Activated B cell treated with CpG ODN at 0.5 μM for 24 hours (primary cell): ENCODE data around the gene PDGFRB. TPM values are rescaled to one million over a fixed set of nuclear protein-coding genes. Genes with fewer than 3 reads are reported as not detected.

Source experiments
- ATAC-seq: fragments of 200-7000 bp; cut with Tn5 transposase; one replicate; pipeline ENCODE4 v1.10.0; 2021; ENCODE audit warnings: low read depth, mild to moderate bottlenecking, moderate library complexity
- CTCF ChIA-PET: fragments of 350-600 bp; sonication (Branson Sonifier 250); formaldehyde crosslinking; loops from one replicate; lab custom pipeline; 2021; ENCODE audit warnings: antibody characterized with exemption; lab: Charles Lee
- POLR2A ChIA-PET: fragments of 350-600 bp; sonication (Branson Sonifier 250); formaldehyde crosslinking; loops from one replicate; lab custom pipeline; 2021; ENCODE audit warnings: antibody characterized with exemption; lab: Charles Lee
- DNase-seq: peaks from one replicate; pipeline ENCODE4 v3.0.0; 2022
- H3K27ac Mint-ChIP-seq: one replicate; pipeline ENCODE4 v1.8.0; 2020; ENCODE audit warnings: mixed read lengths
- H3K27me3 Mint-ChIP-seq: one replicate; pipeline ENCODE4 v1.8.0; 2021; ENCODE audit warnings: mixed read lengths
- H3K36me3 Mint-ChIP-seq: one replicate; pipeline ENCODE4 v1.8.0; 2021; ENCODE audit warnings: low read depth, mixed read lengths
- H3K4me1 Mint-ChIP-seq: one replicate; pipeline ENCODE4 v1.8.0; 2021; ENCODE audit warnings: mixed read lengths
- H3K4me3 Mint-ChIP-seq: one replicate; pipeline ENCODE4 v1.8.0; 2020; ENCODE audit warnings: mild to moderate bottlenecking, mixed read lengths
- H3K9me3 Mint-ChIP-seq: one replicate; pipeline ENCODE4 v1.8.0; 2020; ENCODE audit warnings: mixed read lengths
- intact Hi-C: fragments of 100-400 bp; cut with micrococcal nuclease; formaldehyde crosslinking; loops from one replicate; pipeline ENCODE4 v1.15.1; 2024
- total RNA-seq: library from RNA; stranded (reverse); gene quantifications from 2 replicates; pipeline ENCODE4 v1.2.3, GENCODE V29; 2022
- TF ChIP-seq, protein P1 (sequence below): fragments of 200-600 bp; IDR thresholded peaks from one replicate; pipeline ENCODE4 v1.8.0; 2022; ENCODE audit warnings: antibody characterized with exemption, mild to moderate bottlenecking

Gene PDGFRB
- total RNA-seq, 1 donor from 2014 or later = 1.8 TPM

GRCh38 chr5:150064681-150065220 lies 90.9 kb downstream of the PDGFRB start:
- Mint-ChIP-seq H3K27me3 (peaks cover 4% of the 10 kb centered on the region), H3K27ac (no peak overlapping the region), H3K36me3 (no peaks in the 10 kb centered on the region), H3K4me3 (no peak overlapping the region), H3K4me1 (peaks cover 17% of the 10 kb centered on the region), H3K9me3 (no peaks in the 10 kb centered on the region)
- CTCF ChIA-PET = no interaction called here
- intact Hi-C loops = no loop called here
- POLR2A ChIA-PET = no interaction called here
- TF ChIP-seq, protein P1, sequence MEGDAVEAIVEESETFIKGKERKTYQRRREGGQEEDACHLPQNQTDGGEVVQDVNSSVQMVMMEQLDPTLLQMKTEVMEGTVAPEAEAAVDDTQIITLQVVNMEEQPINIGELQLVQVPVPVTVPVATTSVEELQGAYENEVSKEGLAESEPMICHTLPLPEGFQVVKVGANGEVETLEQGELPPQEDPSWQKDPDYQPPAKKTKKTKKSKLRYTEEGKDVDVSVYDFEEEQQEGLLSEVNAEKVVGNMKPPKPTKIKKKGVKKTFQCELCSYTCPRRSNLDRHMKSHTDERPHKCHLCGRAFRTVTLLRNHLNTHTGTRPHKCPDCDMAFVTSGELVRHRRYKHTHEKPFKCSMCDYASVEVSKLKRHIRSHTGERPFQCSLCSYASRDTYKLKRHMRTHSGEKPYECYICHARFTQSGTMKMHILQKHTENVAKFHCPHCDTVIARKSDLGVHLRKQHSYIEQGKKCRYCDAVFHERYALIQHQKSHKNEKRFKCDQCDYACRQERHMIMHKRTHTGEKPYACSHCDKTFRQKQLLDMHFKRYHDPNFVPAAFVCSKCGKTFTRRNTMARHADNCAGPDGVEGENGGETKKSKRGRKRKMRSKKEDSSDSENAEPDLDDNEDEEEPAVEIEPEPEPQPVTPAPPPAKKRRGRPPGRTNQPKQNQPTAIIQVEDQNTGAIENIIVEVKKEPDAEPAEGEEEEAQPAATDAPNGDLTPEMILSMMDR = no peak
- ATAC-seq = no peak
- no peak for DNase-seq

Other genes starting within 250 kb of the PDGFRB start
- gene PDE6A, start 211.1 kb downstream of the PDGFRB start, total RNA-seq = not detected in 2 replicates
- gene SLC26A2, start 195.1 kb downstream of the PDGFRB start, total RNA-seq = 8.9 and 11.0 TPM in 2 replicates
- 3.5 and 4.2 TPM in 2 replicates for gene TIGD6, start 155.2 kb downstream of the PDGFRB start, total RNA-seq
- 28.5 and 36.8 TPM in 2 replicates for gene HMGXB3, start 155.1 kb downstream of the PDGFRB start, total RNA-seq
- 0.44 and 0.69 TPM in 2 replicates for gene CSF1R, start 69.3 kb downstream of the PDGFRB start, total RNA-seq
- not detected in 2 replicates for gene CDX1, start 10.9 kb upstream of the PDGFRB start, total RNA-seq
- not detected in 2 replicates for gene SLC6A7, start 34.2 kb upstream of the PDGFRB start, total RNA-seq
- gene CAMK2A, start 133.9 kb upstream of the PDGFRB start, total RNA-seq = not detected in 2 replicates
- not detected in 2 replicates for gene ARSI, start 147.1 kb upstream of the PDGFRB start, total RNA-seq
- gene TCOF1, start 201.9 kb upstream of the PDGFRB start, total RNA-seq = 74.7 and 76.1 TPM in 2 replicates